Measurements from ENCODE around the gene DDX24.

DNA sequence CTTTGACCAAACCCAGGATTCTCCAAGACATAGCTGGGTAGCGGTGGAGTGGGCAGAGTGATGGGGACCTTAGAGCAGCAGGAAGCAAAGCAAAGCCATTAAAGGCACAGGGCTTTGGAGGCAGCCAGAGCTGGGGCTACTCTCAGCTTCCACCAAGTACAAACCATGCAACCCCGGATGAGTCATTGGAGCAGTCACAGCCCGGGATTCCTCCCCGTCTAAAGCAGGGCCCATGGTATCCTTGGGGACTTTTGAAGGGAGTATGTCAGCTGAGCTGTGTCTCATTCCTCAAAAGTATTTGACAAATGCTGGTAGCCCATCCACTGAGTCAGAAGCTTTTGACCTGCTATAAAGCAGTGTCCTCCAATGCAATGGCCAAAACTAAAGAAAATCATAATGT lies 19.8 kb upstream of the DDX24 start:
- TF ChIP-seq, protein P1, sequence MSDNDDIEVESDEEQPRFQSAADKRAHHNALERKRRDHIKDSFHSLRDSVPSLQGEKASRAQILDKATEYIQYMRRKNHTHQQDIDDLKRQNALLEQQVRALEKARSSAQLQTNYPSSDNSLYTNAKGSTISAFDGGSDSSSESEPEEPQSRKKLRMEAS (IDR thresholded peaks at IDR 0.05) = no peak
- TF ChIP-seq YY1 (IDR thresholded peaks at IDR 0.05; ENCODE audit: low read depth) = no peak
- TF ChIP-seq CREB1 (IDR thresholded peaks at IDR 0.05; ENCODE audit: low read depth) = no peak
- no peak for TF ChIP-seq EP300 (IDR thresholded peaks at IDR 0.05; ENCODE audit: borderline replicate concordance)

Data from Ishikawa (cell line).